ENCODE results near the gene PRL. TPM values are rescaled to one million over a fixed set of nuclear protein-coding genes. Genes with fewer than 3 reads are reported as not detected.

Gene PRL
- polyA plus RNA-seq, 1 donor from 2014 or later, result not detected

GRCh38 chr6:22322103-22323030 is 25.5 kb upstream of the PRL start:
- TF ChIP-seq RAD21 (conservative IDR thresholded peaks at IDR 0.05) (no peak), EP300 (conservative IDR thresholded peaks at IDR 0.05; ENCODE audit: poor library complexity, severe bottlenecking) (no peak), EZH2 (IDR thresholded peaks at IDR 0.05; ENCODE audit: borderline replicate concordance, insufficient read depth, low read length, poor library complexity, severe bottlenecking) (no peak), MXI1 (conservative IDR thresholded peaks at IDR 0.05; ENCODE audit: poor library complexity, severe bottlenecking) (no peak), CTCF (IDR thresholded peaks at IDR 0.05; ENCODE audit: poor library complexity, severe bottlenecking) (no peak), REST (IDR thresholded peaks at IDR 0.05; ENCODE audit: borderline replicate concordance) (no peak), SMC3 (conservative IDR thresholded peaks at IDR 0.05; ENCODE audit: poor library complexity) (no peak)
- no peaks in the 10 kb centered on the region for H3K36me3 ChIP-seq (ENCODE audit: insufficient read depth, low read length)
- no peak overlapping the region for H3K27ac ChIP-seq (ENCODE audit: low read length)
- no peaks in the 10 kb centered on the region for H3F3A ChIP-seq (ENCODE audit: insufficient read depth, low read length, poor library complexity, severe bottlenecking)
- no peak overlapping the region for H2AFZ ChIP-seq (ENCODE audit: low read depth, low read length)
- no peaks in the 10 kb centered on the region for H3K9me2 ChIP-seq (ENCODE audit: insufficient read depth, low read length)
- no peaks in the 10 kb centered on the region for H4K20me1 ChIP-seq (ENCODE audit: insufficient read depth)
- no peaks in the 10 kb centered on the region for H3K9me3 ChIP-seq (ENCODE audit: low read length)
- H3K27me3 ChIP-seq (ENCODE audit: insufficient read depth, low read depth, low read length), result no peaks in the 10 kb centered on the region
- no peak overlapping the region for H3K4me3 ChIP-seq (ENCODE audit: low read length)
- H3K4me2 ChIP-seq (ENCODE audit: low read length), result no peak overlapping the region
- H3K9ac ChIP-seq (ENCODE audit: low read length), result no peak overlapping the region
- no peaks in the 10 kb centered on the region for H3K79me2 ChIP-seq (replicated peaks; ENCODE audit: insufficient read depth, low read length)

- no peaks in the 10 kb centered on the region for H3K36me3 ChIP-seq (ENCODE audit: insufficient read depth, low read length)
- TF ChIP-seq REST (IDR thresholded peaks at IDR 0.05; ENCODE audit: borderline replicate concordance), result no peak
- no peak for TF ChIP-seq EZH2 (IDR thresholded peaks at IDR 0.05; ENCODE audit: borderline replicate concordance, insufficient read depth, low read length, poor library complexity, severe bottlenecking)
- no peak for TF ChIP-seq RAD21 (conservative IDR thresholded peaks at IDR 0.05)
- TF ChIP-seq EP300 (conservative IDR thresholded peaks at IDR 0.05; ENCODE audit: poor library complexity, severe bottlenecking), result no peak
- no peak for TF ChIP-seq SMC3 (conservative IDR thresholded peaks at IDR 0.05; ENCODE audit: poor library complexity)
- TF ChIP-seq CTCF (IDR thresholded peaks at IDR 0.05; ENCODE audit: poor library complexity, severe bottlenecking), result no peak
- no peak for TF ChIP-seq MXI1 (conservative IDR thresholded peaks at IDR 0.05; ENCODE audit: poor library complexity, severe bottlenecking)
- TF ChIP-seq TAF1 (IDR thresholded peaks at IDR 0.05; ENCODE audit: low read depth), result no peak
- TF ChIP-seq POLR2AphosphoS5 (IDR thresholded peaks at IDR 0.05), result no peak
- H4K20me1 ChIP-seq (ENCODE audit: insufficient read depth), result no peaks in the 10 kb centered on the region
- H3K4me3 ChIP-seq (ENCODE audit: low read length), result no peak overlapping the region
- no peaks in the 10 kb centered on the region for H3K9me3 ChIP-seq (ENCODE audit: low read length)
- no peak overlapping the region for H2AFZ ChIP-seq (ENCODE audit: low read depth, low read length)
- H3K9ac ChIP-seq (ENCODE audit: low read length), result no peak overlapping the region
- no peak overlapping the region for H3K27ac ChIP-seq (ENCODE audit: low read length)
- no peak overlapping the region for H3K4me2 ChIP-seq (ENCODE audit: low read length)
- no peaks in the 10 kb centered on the region for H3K79me2 ChIP-seq (replicated peaks; ENCODE audit: insufficient read depth, low read length)
- H3K27me3 ChIP-seq (ENCODE audit: insufficient read depth, low read depth, low read length), result no peaks in the 10 kb centered on the region
- no peaks in the 10 kb centered on the region for H3K9me2 ChIP-seq (ENCODE audit: insufficient read depth, low read length)
- no peaks in the 10 kb centered on the region for H3F3A ChIP-seq (ENCODE audit: insufficient read depth, low read length, poor library complexity, severe bottlenecking)
Measured at GRCh38 chr6:22320750-22321149, 23.9 kb upstream of the PRL start.

Data from neural cell (in vitro differentiated cells).